Lower leg skin (tissue), 4 donors: Measurements from ENCODE around the gene SASH3. TPM values are rescaled to one million over a fixed set of nuclear protein-coding genes. Genes with fewer than 3 reads are reported as not detected.
"Not testable (repeated sequence)": the region's sequence is repeated elsewhere in the genome, so short reads cannot be mapped to it uniquely, and the experiment has no call there.

Experiments used
- DNase-seq, 2 donors: peaks; one replicate each; pipeline ENCODE4 v3.0.0-alpha.2; 2019; ENCODE audit warnings: low spot score in 2 of 2
- H3K4me3 ChIP-seq: fragments of 200-600 bp; sonication (generic); 2 replicates; pipeline ENCODE4 v1.5.1; 2017; ENCODE audit warnings: mild to moderate bottlenecking, low read depth; ENCODE audit not compliant: poor library complexity, severe bottlenecking
- POLR2A ChIP-seq, 2 donors: fragments of 450-650 bp; IDR thresholded peaks; one replicate each; pipeline ENCODE4 v1.6.1; 2016 to 2017; ENCODE audit warnings: antibody characterized with exemption in 2 of 2, mild to moderate bottlenecking in 1 of 2, moderate library complexity in 1 of 2
- WGBS, 2 donors: methylation state at CpG; one replicate each; pipeline ENCODE4 v1.1.5; 2018; 5-methylcytosine and 5-hydroxymethylcytosine counted together
- intact Hi-C: fragments of 100-400 bp; cut with DNase I; formaldehyde crosslinking; loops from one replicate; pipeline ENCODE4 v1.15.0; 2023; ENCODE audit warnings: low total_unique reads
- total RNA-seq, 4 donors: library from RNA; depleted of rRNA; stranded (reverse); fragments of >200 nt; gene quantifications; one replicate each; pipeline ENCODE4 v1.1.0, GENCODE V29; 2016
- TF ChIP-seq, protein P1 (sequence below), 3 donors: fragments of 450-650 bp; IDR thresholded peaks; one replicate each; pipeline ENCODE4 v1.5.1; 2016; ENCODE audit warnings: antibody characterized with exemption in 3 of 3, mild to moderate bottlenecking in 3 of 3, moderate library complexity in 2 of 3

The SASH3 gene
- total RNA-seq, 4 donors from 2014 or later = 0.25 to 3.4 (median 1.6) TPM

DNA sequence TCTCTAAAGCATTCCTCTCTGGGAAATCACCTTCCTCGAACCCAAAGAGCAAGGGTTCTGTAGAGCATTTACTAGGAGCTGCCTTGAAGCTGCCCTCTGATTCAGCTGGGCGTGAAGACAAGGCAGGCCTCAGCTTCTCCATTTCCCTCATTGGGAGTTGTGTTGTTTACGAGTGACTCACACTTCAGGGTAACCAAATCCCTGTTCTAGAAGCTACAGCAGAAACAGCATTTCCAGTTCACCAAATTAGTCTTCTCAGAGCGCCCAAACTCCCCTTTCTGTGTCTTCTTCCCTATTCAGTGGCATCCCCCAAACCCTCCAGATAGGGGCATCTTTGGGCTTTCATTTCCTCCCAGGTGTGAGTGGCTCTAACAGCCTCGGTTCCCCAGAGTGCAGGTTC lies 41.8 kb upstream of the SASH3 start:
- TF ChIP-seq, protein P1, sequence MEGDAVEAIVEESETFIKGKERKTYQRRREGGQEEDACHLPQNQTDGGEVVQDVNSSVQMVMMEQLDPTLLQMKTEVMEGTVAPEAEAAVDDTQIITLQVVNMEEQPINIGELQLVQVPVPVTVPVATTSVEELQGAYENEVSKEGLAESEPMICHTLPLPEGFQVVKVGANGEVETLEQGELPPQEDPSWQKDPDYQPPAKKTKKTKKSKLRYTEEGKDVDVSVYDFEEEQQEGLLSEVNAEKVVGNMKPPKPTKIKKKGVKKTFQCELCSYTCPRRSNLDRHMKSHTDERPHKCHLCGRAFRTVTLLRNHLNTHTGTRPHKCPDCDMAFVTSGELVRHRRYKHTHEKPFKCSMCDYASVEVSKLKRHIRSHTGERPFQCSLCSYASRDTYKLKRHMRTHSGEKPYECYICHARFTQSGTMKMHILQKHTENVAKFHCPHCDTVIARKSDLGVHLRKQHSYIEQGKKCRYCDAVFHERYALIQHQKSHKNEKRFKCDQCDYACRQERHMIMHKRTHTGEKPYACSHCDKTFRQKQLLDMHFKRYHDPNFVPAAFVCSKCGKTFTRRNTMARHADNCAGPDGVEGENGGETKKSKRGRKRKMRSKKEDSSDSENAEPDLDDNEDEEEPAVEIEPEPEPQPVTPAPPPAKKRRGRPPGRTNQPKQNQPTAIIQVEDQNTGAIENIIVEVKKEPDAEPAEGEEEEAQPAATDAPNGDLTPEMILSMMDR (IDR thresholded peaks at IDR 0.05) = no peak
- TF ChIP-seq POLR2A (IDR thresholded peaks at IDR 0.05) = no peak
- no peak overlapping the region for H3K4me3 ChIP-seq
- no peak for DNase-seq
- WGBS, 2 donors = 37 to 41% methylated on average over 4 to 5 of the region's 5 CpGs
- intact Hi-C loops = no loop called here

DNA sequence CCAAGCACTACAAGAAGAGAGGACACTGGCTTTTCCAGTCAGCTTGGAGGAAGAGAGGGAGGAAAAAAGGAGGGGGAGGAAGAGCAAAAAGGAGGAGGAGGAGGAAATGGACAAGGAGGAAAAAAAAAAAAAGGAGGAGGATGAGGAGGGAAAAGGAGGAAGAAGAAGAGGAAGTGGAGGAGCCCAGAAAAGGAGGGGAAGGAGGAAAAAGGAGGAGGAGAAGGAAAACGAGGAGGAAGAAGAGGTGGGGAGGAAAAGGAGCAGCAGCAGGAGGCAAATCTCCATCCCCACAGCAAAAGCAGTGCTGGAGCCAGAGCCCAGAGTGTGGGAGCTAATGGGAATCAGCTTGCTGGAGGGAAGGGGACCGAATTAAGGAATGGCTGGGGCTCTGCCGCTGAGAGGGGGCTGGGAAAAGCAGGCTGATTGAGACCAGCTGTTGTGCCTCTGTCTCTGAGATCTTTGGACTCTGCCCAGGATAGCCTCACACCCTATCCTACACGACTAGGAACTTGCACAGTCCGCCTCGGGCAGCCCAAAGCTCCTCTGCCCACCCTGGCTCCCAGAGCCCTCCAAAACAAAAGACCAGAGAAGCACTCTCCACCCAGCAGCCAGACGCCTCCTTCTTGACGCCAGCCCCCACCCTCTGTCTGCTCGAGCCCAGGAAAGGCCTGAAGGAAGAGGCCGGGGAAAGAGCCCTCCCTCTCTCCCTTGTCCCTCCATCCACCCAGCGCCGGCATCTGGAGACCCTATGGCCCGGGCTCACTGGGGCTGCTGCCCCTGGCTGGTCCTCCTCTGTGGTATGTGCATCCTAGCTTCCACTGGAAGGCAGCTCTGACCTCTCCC lies 41.1 kb upstream of the SASH3 start, which contains the start of gene XPNPEP2:
XPNPEP2 (plus strand) TSS at position 514 of the 843 bp plus-strand sequence; CDS start at position 749, 235 bp downstream.
- no peak within 1 kb of the TSS for H3K4me3 ChIP-seq
- intact Hi-C loops = no loop called here
- TF ChIP-seq, protein P1 (IDR thresholded peaks at IDR 0.05) = no peak
- TF ChIP-seq POLR2A (IDR thresholded peaks at IDR 0.05) = no peak
- WGBS, 2 donors = 37 to 47% methylated on average over 5 to 13 of the region's 13 CpGs
- DNase-seq = no peak

DNA sequence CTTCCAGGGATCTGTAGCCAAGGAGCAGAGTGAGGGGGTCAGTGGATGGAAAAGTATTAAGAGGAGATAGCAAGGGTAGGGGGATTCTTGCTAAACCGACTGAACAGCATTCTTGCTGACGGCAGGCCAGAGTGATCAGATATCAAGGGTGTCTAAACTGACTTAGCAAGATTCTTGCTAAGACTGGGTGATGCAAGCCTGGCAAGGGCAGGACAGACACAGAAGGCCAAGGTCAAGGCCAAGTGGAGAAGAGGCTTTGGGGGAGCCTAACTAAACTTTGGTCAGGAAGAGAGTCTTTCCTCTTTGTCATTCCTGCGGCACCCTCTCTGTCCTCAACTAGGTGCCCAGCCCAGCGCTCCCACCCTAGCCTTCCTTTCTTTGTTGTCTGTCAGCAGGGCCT lies 40.2 kb upstream of the SASH3 start:
- no peak for DNase-seq
- H3K4me3 ChIP-seq = no peak overlapping the region
- no peak for TF ChIP-seq POLR2A (IDR thresholded peaks at IDR 0.05)
- TF ChIP-seq, protein P1 (IDR thresholded peaks at IDR 0.05) = no peak
- WGBS, 2 donors = 67 to 69% methylated on average over 4 of the region's 4 CpGs
- intact Hi-C loops = no loop called here

DNA sequence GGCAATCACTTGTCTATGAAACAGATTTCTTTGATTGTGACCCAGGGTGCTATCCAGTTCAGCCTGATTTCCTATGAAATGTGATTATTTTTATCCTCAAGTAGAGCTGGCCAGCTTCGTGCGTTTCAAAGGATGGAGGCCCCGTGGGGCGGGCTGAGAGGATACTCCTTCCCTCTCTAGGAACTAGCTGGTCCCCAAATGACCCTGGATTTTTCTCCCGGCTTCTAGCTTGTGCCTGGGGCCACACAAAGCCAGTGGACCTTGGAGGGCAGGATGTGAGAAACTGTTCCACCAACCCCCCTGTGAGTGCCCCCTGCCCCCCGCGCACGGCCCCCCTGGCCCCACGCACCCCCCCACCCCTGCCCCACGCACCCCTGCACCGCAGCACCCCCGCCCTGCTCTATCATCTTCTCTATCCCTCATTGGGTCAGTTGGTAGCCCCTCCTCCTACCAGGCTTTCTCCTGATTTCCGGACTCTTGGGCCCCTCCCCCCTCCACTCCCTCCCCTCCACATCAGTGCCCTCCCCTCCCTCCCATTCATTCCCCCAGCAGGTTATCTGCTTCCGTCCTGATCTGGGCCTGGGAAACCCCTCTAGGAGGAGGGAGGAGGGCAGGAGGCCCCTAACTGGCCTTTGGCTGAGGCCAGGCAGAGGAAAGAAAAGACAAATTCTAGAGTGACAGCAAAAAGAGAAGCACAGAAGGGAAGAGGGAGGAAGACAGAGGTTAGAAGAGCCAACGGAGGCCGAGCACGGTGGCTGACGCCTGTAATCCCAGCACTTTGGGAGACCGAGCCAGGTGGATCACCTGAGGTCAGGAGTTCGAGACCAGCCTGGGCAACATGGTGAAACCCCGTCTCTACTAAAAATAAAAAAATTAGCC lies 37.6 kb upstream of the SASH3 start:
- no peak overlapping the region for H3K4me3 ChIP-seq
- 58 to 63% methylated on average over 16 to 19 of the region's 21 CpGs for WGBS, 2 donors
- no peak for TF ChIP-seq POLR2A (IDR thresholded peaks at IDR 0.05)
- TF ChIP-seq, protein P1 (IDR thresholded peaks at IDR 0.05) = no peak
- intact Hi-C loops = no loop called here
- no peak for DNase-seq

DNA sequence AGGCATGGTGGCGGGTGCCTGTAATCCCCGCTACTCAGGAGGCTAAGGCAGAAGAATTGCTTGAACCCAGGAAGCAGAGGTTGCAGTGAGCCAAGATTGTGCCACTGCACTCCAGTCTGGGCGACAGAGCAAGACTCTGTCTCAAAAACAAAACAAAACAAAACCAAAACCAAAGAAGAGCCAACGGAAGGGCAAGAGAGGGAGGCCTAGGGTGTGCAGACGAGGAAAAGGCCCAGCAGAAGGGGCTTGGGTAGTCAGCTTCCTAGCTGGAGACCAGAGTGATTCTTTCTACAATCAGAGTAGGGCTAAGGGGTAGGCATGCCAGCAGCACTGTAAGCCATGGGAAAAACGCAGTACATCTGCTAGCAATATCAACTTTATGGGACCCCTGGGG lies 37.0 kb upstream of the SASH3 start:
- H3K4me3 ChIP-seq, DNase-seq, intact Hi-C loops: not testable (repeated sequence)
- 67 to 77% methylated on average over 6 of the region's 6 CpGs for WGBS, 2 donors

DNA sequence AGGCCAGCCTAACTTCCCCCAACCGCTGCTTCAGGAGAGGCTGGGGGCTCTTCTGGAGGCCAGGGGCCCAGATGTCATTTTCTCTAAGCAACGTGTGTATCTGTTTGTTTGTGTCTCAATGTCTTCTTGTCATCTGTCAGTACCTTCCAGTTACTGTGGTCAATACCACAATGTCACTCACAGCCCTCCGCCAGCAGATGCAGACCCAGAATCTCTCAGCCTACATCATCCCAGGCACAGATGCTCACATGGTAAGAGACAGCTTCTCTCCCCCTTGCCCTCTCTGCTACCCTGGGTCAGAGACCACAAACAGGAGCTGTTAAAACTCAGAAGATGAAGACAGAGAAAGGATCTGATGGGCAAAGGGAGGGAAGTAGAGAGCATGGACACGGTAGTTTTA lies 35.9 kb upstream of the SASH3 start:
- no peak overlapping the region for H3K4me3 ChIP-seq

More for the DNA sequence above, 35.9 kb upstream of the SASH3 start:
- TF ChIP-seq, protein P1 (IDR thresholded peaks at IDR 0.05) = no peak
- TF ChIP-seq POLR2A (IDR thresholded peaks at IDR 0.05) = no peak
- DNase-seq = no peak
- intact Hi-C loops = no loop called here
- 81% methylated on average over 4 of the region's 4 CpGs for WGBS, 2 donors
